GM21619 (cell line): ENCODE measurements around the gene IGF2R.
"Not testable (repeated sequence)": the region's sequence is repeated elsewhere in the genome, so short reads cannot be mapped to it uniquely, and the experiment has no call there.

Experiments
- ATAC-seq: cut with Tn5 transposase; IDR thresholded peaks from one replicate; pipeline ENCODE4 v1.9.1; 2021; ENCODE audit not compliant: unreplicated experiment

The IGF2R gene

GRCh38 chr6:160092176-160092575 lies 123.3 kb downstream of the IGF2R start:
- not testable (repeated sequence) for ATAC-seq

GRCh38 chr6:160092602-160093001 lies 123.7 kb downstream of the IGF2R start:
- no peak for ATAC-seq

GRCh38 chr6:160093061-160093460 lies 124.2 kb downstream of the IGF2R start:
- ATAC-seq: no peak

GRCh38 chr6:160093946-160094345 lies 125.1 kb downstream of the IGF2R start:
- no peak for ATAC-seq

- no peak for ATAC-seq
Measured at GRCh38 chr6:160095146-160095845, 126.4 kb downstream of the IGF2R start.

- ATAC-seq: no peak
Measured at GRCh38 chr6:160101277-160102205, 132.7 kb downstream of the IGF2R start.

- no peak for ATAC-seq
Measured at GRCh38 chr6:160102399-160102798, 133.5 kb downstream of the IGF2R start.

- ATAC-seq: no peak
Measured at GRCh38 chr6:160102956-160103824, 134.3 kb downstream of the IGF2R start.

- no peak for ATAC-seq
Measured at GRCh38 chr6:160103825-160104100, 134.9 kb downstream of the IGF2R start.

- ATAC-seq: no peak
Measured at GRCh38 chr6:160104821-160105517, 136.1 kb downstream of the IGF2R start.

GRCh38 chr6:160106010-160106409 lies 137.1 kb downstream of the IGF2R start:
- no peak for ATAC-seq

GRCh38 chr6:160106701-160107100 lies 137.8 kb downstream of the IGF2R start:
- no peak for ATAC-seq

GRCh38 chr6:160108077-160108476 lies 139.2 kb downstream of the IGF2R start:
- no peak for ATAC-seq

- ATAC-seq: no peak
Measured at GRCh38 chr6:160110586-160111123, 141.8 kb downstream of the IGF2R start.

- no peak for ATAC-seq
Measured at GRCh38 chr6:160111806-160112205, 142.9 kb downstream of the IGF2R start.

GRCh38 chr6:160112628-160113299 lies 143.9 kb downstream of the IGF2R start:
- no peak for ATAC-seq

GRCh38 chr6:160114536-160114935 lies 145.7 kb downstream of the IGF2R start:
- ATAC-seq: not testable (repeated sequence)

GRCh38 chr6:160115421-160115820 lies 146.5 kb downstream of the IGF2R start:
- ATAC-seq: no peak

GRCh38 chr6:160116411-160116810 lies 147.5 kb downstream of the IGF2R start:
- ATAC-seq: no peak

- ATAC-seq: no peak
Measured at GRCh38 chr6:160117137-160117536, 148.3 kb downstream of the IGF2R start.
